ENCODE data around the gene ASCL5.

The ASCL5 gene

DNA sequence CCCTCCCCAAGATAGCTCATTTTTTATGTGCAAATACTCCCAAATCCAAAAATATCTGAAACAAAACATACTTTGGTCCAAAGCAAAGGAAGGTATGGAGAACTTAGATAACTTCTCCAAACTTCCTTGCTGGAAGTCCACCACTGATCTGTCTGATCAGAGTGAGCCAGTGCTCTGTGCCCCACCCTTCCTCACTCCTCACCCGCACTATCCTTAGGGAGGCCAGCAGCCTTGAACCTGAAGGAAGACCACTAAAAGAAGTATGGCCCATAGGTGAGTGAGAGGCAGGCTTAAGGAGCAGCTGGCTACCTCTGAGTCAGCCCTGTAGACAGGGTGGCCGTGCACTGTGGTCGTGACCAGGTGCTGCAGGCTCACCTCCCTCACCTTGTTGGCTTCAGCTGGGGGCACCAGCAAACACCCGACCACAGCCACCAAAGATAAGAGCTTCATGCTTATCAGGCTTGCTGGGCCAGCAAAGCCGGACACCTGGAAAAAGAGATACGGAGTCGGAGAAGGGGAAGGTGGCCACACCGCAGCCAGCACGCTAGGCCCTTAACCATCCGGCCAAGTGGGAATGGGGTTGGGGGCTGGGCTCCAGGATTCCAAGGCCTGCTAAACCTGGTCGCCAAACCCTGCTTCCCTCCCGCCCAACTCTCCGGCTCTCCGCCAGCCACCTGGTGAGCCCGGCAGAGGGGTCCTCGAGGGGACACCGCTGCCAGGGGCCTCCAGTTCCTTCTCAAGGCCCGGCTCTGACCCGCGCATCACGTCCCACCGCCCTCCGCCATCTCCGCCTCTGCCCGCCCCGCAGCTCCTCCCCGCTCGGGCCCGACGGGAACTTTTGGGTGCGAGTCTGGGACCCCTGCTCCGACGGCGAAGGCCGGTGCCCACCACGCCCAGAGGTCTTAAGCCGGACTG, 26.7 kb upstream of the ASCL5 start:
- DNase-seq, result no peak

DNA sequence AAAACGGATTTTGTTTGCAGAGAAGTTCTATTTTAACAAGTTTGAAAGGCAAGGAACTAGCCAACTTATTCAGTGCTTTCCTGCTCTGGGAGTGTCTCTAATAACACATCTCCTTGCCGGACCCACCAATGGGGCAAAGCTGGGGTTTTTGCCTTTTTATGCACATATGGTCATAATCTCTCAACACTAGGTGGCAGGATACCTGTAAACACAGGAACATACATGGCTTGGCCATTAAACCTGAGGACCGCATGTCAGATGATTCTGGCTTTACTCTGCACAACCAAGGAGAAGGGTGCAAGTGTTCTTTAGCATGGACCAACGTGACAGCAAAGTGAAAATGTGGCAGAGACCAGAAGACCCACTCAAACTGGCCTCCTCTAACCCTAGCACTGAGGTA, 22.4 kb upstream of the ASCL5 start:
- no peak for DNase-seq

GRCh38 chr1:201147396-201148015, 20.5 kb upstream of the ASCL5 start:
- DNase-seq, result no peak

DNA sequence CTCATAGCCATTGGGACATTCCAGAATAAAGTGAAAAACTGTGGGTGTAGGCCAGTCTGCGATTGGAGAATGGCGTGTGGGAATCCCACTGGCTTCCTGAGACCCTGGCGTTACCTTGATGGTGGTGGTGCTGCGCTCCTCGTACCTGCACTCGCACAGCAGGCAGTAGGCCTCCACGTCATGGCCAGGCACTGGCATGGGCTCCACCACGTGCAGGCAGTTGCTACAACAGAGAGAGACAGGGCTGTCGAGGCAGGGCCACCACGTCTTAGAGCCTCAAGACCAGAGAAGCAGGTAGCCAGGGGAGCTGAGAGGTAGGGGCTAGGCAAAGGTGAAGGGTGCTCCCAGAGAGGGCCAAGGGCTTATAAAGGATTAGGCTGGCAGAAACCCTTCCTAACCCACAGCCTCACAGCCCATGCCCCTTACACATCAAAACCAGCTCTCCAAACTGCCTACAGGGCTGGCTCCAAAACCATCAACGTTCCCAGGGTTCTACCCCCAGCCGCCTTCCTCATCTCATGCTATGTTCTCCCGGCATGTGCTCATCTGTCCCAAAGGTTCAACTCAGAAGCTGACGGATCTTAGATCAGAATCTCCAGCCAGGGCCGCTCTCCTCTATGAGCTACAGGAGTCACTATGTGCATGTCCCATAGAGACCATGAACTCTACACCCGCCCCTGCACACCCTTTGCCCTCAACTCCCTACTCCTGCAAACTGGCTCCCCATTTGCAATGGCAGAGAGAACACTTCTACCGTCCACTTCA, 19.8 kb upstream of the ASCL5 start:
- DNase-seq, result no peak

GRCh38 chr1:201145816-201146215, 18.8 kb upstream of the ASCL5 start:
- no peak for DNase-seq

GRCh38 chr1:201145132-201145531, 18.1 kb upstream of the ASCL5 start:
- DNase-seq, result no peak

- DNase-seq, result no peak
Measured at GRCh38 chr1:201144701-201145100, 17.7 kb upstream of the ASCL5 start.

- DNase-seq, result no peak
Measured at GRCh38 chr1:201143726-201144635, 17.0 kb upstream of the ASCL5 start.

GRCh38 chr1:201142849-201143725, 16.1 kb upstream of the ASCL5 start:
- no peak for DNase-seq

DNA sequence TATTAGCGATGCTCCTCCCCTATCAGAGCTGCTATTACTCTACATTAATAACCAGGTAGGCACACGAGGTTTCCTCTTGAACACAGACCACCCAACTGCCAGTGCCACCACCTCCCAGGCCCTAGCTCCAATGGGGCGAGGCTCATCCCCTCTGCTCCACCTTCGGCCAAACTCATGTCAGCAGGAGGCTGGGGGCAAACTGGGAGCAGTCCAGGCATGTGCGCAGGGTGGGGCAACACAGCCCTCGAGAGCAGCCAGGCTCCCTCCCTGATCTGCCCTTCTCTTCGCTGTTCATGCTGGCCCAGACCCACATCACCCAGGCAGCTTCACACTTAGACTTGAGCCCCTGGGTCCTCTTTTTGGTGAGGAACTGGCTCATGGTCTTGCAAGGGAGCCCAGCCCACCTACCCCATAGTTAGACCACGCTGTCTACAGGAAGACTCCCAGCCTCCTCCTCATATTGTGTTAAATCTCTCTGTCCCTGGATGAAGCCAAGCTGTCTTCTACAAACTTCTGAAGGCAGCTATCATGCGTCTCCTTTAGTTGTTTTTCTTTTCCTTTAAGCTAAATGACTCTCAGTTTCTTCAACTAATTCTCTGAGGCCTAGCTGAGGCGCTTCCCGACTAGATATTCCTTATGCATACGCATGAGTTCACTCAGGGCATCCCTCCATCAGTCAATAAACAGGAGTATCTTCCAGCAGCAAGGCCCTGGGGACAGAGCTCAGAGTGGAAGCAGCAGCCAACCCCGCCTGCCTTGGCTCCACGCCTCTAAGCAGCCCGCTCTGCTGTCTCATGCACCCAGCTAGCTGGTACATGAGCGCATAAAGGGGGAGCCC, 15.2 kb upstream of the ASCL5 start:
- no peak for DNase-seq

- DNase-seq, result no peak
Measured at GRCh38 chr1:201141418-201141817, 14.4 kb upstream of the ASCL5 start.

DNA sequence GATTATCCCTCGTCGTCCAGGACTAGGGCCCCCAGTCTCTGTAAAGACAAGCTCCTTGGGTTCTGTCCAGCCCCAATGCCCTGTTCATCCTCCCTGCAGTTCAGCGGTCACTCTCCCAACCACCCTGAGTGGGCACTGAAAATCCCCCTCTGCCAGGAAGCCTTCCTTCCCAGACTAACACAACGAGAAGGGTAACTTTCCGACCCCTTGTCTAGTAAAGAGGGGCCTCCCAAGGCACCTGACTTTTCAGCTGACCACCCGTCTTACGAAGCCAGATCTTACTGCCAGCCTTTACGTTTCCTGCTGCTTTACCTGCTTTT, 13.9 kb upstream of the ASCL5 start:
- DNase-seq, result no peak

DNA sequence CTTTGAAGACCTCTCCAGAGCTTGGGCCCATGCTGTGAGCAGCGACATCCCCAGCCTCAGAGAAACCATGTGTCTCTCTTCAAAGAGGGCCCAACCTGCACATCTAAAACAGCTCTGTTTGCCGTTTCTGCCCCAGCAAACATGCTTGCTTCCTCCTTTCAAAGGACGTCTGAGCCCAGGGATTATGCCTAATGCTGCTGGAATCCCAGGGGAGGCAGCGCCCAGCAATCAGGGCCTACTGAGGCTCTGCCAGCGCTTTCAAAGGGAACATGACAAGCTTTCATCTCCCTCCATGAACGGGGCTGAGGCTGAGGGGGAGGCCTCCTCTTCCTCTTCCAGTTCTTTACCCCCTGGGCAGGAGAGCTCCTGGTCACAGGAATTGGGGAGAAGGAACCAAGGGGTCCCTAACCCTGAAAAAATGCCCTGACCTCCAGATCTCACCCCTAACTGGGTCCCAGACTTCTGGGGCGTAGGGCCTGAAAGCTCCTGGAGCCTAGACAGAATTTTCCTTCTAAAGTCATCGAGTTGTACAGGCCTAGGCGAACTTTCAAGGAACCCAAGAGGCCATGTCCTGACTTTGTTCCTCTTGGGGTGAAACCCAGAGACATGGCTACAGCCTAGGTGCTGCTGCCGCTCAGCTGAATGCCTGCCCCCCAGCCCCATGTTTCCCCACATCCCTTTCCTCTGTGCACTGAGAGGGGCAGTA, 13.4 kb upstream of the ASCL5 start:
- no peak for DNase-seq

DNA sequence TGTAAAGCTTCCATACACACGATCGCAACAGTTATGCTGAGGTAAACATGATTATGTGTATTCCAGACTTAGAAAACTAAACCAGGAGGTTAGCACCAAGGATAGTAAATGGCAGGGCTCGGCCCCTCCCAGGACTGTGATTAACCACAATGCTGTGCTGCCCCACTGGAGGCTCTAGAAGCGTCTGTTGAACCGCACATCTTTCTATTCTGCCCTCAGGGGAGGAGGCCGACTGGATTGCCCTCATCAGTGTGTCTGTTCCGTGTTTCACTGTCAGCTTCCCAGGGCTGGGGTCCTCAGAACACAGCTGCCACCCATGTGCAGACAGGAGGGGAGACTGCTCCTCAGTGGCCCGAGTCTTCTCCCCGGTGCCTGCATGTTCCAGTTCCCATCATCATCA, 12.8 kb upstream of the ASCL5 start:
- no peak for DNase-seq

GRCh38 chr1:201139306-201139705, 12.3 kb upstream of the ASCL5 start:
- DNase-seq, result no peak

DNA sequence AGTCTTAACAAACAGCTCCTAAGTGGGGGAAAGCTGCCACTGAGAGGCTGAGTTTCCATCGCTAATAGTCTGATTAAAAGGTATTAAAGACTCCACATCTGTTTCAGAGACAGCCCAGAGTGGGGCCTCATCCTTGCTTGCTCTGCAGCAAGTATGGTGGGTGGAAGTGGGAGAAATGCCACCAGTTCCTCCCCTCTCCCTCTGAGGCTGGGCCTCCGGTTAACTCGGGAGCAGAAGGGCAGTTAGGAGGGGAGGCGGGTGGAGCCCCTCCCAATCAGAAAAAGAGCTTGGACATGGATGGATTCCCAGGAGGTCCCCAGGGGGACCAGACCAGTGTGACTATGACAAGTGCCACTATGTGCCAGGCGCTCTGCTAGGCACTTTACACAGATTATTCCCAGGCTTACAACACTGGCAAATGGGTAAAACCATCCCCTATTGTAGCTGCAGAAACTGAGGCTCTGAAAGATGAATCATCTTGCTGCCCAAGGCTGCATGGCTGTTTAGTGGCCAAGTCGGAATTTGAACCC, 11.4 kb upstream of the ASCL5 start:
- DNase-seq, result no peak

DNA sequence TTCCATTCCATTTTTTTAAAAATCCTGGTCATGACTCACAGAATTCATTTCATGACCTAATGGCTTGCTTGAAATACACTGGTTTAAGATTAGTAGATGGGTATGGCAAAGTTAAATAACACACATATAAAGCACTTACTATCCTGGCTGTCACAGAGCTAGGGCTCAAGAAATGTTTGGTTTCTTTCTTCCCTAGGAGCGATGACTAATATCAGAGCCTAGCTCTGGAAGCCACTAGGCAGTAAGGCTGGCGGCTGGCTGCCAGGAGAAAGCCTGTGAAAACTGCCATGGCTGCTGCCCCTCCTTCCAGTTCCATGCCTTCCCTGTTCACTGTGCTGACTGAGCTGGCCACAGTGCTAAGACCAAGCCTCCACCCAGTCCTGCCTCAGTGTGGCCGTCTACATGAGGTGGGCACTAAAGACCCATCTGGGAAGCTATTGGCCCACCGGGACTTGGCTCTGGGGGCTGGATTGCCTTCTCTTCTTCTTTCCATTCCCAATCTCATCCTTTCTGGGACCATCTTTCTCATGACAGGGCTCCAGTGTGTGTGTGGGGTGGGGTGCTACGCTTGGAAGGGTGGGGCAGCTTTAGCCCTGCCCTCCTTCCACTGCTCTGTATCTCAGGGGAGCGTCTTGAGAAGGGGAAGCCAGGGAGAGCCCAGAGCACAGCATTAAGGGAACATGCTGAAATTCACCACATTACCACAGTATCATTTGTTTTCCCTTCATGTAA, 10.8 kb upstream of the ASCL5 start:
- DNase-seq, result no peak

- DNase-seq, result no peak
Measured at GRCh38 chr1:201137024-201137392, 10.0 kb upstream of the ASCL5 start.

- DNase-seq, result no peak
Measured at GRCh38 chr1:201136355-201137023, 9.5 kb upstream of the ASCL5 start.
